8988T (cell line): ENCODE measurements around the gene POR.
A peak's percentile ranks its signal among the peaks of the same experiment; 100 is the strongest.

Experiments used
- DNase-seq: peaks from one replicate; pipeline ENCODE4 v3.0.0; 2011

Gene POR

GRCh38 chr7:75980430-75981202 is 65.7 kb downstream of the POR start:
- DNase-seq: no peak

DNA sequence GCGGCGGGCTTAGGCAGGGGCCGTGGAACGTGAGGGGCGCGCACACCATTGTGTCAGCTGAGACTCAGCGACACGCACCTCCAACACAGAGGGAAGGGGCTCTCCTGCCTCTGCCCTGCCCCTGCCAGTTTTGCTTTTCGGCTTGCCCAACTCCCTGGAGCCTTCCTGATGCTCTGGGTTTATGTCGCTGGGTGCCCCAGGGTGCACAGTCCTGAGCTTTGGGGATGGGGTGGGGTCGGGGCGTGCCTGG is 66.2 kb downstream of the POR start:
- DNase-seq: no peak

DNA sequence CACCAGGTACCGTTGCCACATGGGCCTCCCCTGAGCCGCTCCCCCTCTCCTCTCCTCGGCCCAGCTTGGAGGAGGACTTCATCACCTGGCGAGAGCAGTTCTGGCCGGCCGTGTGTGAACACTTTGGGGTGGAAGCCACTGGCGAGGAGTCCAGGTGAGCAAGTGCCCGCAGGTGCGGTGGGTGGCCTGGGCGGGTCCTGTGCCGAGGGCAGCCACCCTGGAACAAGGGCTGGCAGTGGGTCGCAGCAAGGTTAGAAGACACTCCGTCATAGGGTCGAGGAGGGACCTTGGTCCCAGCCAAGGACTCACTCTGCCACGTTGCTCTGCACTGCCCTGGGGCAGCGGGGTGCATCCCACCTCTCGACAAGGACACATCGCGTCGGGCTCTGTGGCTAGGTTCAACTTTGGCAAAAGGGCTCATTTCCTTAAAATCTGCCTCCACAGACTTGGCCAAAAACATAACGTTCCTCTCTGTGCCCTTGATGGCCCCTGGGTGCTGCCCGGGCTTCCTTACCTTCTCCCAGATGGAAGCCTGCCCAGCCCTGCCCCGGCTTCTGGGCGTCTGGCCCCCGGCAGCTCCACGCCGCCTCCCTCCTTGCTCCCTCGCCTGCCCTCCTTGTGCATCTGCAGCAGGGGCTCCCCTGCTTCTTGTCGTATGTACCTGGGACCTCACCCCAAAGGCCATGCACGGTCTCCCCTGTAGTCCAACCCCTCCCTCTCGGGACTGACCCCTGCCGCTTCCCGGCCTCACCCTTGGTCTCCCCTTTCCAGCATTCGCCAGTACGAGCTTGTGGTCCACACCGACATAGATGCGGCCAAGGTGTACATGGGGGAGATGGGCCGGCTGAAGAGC is 66.7 kb downstream of the POR start:
- no peak for DNase-seq

- DNase-seq: no peak
Measured at GRCh38 chr7:75982306-75983064, 67.5 kb downstream of the POR start.

DNA sequence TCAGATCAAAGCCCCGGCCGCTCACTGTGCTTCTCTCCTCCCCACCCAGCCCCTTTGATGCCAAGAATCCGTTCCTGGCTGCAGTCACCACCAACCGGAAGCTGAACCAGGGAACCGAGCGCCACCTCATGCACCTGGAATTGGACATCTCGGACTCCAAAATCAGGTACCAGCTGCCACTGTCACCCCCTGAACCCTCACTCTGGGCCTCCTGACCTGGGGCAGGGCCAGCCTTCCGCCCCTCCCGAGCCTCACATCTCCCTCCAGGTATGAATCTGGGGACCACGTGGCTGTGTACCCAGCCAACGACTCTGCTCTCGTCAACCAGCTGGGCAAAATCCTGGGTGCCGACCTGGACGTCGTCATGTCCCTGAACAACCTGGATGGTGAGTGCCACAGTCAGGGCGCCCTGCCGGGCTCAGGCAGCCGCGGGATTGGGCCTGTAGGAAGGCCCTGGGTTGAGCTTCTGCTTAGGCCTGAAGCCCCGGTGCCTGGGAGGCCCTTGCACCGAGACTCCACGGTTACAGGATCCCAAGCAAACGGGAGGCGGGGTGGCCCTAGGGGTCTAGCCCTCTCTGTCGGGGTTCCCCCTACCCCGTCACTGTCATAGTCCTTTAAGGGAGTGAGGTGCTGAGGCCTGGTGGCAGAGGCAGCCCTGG is 68.6 kb downstream of the POR start:
- DNase-seq: no peak

GRCh38 chr7:75984130-75985008 is 69.4 kb downstream of the POR start:
- DNase-seq: no peak

DNA sequence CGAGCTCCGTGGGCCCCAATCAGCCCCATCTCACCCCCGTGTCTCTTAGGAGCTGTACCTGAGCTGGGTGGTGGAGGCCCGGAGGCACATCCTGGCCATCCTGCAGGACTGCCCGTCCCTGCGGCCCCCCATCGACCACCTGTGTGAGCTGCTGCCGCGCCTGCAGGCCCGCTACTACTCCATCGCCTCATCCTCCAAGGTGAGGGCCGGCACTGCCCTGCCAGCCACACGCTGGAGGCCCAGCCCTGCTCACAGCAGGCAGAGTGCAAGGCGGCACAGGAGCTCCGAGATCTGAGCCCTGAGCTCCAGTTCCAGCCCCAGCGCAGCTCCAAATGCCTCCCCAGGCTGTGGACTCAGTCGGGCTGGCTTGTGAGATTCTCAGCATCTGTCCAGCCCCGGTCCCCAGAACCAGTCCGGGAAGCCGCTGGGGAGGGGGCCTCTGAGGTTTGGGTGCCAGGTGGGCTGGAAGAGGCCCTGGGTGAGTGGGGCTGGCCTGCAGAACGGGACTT is 70.1 kb downstream of the POR start:
- no peak for DNase-seq

- DNase-seq: no peak
Measured at GRCh38 chr7:75985518-75986146, 70.7 kb downstream of the POR start.

DNA sequence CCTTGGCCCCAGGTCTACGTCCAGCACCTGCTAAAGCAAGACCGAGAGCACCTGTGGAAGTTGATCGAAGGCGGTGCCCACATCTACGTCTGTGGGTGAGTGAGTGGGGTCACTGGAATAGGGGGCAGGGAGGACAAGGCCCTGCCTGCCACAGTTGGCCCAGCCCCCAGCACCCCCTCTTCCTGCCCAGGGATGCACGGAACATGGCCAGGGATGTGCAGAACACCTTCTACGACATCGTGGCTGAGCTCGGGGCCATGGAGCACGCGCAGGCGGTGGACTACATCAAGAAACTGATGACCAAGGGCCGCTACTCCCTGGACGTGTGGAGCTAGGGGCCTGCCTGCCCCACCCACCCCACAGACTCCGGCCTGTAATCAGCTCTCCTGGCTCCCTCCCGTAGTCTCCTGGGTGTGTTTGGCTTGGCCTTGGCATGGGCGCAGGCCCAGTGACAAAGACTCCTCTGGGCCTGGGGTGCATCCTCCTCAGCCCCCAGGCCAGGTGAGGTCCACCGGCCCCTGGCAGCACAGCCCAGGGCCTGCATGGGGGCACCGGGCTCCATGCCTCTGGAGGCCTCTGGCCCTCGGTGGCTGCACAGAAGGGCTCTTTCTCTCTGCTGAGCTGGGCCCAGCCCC is 71.3 kb downstream of the POR start:
- no peak for DNase-seq

DNA sequence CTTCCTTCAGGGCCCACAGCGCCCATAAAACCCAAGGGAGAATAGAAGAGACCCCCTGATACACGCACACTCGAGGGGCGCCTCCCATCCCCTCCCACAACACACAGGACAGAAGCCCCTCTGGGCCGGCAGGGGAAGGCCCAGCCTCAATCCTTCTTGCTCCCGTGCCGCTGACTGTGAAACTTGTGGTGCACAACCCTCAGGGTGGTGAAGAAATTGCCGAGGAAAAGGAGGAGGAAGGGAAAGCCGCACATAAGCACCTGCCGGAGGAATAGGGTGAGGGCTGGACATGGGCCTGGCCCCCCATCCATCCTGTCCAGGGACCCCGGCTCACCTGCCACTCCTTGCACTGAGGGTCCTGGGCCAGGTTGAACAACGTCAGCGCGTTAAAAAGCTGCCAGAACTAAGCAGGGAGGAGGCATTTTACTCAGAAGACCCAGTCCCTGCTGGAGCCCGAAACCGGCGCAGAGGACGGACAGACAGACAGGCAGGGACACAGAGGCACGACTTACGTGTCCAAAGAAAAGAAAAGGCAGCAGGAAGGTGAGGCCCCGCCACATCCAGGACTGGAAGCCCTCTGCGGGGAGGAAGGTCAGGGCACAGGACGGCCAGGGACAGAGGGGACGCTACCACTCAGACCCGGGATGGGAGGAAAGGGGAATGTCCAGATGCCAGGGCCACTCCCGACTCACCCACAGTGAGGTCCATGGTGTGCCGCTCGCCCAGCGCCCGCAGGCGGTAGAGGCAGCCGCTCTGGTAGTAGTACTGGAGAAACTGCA is 72.3 kb downstream of the POR start:
- no peak for DNase-seq

- DNase-seq: no peak
Measured at GRCh38 chr7:75987805-75988567, 73.0 kb downstream of the POR start.

DNA sequence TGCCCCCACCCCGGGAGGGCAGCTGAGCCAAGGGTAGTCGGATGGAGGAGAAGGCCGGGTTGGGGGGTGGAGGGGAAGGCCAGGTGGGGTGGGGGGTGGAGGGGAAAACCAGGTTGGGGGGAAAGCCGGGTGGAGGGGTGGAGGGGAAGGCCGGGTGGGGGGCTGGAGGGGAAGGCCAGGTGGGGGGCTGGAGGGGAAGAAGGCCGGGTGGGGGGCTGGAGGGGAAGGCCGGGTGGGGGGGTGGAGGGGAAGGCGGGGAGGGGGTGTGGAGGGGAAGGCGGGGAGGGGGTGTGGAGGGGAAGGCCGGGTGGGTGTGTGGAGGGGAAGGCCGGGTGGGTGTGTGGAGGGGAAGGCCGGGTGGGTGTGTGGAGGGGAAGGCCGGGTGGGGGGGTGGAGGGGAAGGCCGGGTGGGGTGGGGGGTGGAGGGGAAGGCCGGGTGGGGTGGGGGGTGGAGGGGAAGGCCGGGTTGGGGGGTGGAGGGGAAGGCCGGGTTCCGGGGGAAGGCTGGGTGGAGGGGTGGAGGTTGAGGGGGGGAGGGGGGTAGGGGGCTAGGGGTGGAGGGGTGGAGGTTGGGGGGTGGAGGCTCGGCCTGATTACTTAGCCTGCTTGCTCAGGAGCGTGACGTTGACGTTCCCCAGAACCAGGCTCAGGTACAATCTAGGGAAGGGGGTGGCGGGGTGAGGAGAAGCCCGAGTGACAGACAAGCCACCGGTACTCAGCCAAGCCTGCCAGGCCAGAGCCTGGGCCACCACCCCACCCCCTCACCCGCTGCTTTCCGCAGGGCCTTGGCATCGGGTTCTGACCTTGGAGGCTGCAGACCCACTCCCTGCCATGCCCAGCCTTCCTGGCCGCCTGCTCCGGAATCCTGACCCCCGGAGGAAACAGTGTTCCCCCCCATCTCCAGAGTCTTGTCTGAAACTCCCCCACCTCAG is 73.9 kb downstream of the POR start:
- DNase-seq: no peak

DNA sequence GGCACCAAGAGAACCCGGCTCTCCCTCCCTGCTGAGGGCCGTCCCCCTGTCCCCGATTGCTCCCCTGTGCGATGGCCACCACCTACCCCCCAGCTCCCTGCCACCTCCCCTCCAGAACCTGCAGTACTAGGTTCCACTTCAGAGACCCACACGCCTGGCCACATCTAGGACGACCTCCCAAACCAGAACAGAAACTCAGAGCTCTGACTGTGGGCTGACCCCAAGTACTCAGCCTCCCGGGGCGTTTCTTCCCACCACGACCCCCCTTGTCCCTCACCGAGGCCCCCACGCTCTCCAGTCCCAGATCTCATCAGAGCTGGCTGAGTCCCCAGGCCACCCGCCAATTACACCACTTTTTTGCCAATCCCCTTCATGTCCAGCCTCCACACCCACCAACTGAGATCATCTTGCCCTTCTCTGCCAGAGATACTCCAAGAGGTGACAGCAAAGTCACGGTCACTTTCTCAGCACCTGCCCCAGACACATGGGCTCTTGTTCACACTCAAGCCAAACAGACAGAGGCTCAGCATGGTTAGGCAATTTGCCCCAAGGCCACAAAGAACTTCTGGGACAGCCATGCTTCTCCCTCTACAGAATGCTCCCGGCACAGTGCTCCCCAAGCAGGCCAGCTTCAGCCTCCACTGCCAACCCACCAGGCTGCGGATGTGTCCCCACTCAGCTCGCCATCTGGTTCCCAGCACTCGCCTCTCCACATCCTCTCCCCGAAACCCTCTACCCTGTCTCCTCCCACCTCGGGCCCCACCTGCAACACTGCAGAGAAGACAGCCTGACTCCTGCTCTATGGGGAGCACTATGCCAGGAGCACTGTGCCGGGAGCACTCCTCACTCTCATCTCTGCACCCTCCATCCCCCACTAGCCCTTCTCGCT is 74.8 kb downstream of the POR start:
- DNase-seq: no peak

DNA sequence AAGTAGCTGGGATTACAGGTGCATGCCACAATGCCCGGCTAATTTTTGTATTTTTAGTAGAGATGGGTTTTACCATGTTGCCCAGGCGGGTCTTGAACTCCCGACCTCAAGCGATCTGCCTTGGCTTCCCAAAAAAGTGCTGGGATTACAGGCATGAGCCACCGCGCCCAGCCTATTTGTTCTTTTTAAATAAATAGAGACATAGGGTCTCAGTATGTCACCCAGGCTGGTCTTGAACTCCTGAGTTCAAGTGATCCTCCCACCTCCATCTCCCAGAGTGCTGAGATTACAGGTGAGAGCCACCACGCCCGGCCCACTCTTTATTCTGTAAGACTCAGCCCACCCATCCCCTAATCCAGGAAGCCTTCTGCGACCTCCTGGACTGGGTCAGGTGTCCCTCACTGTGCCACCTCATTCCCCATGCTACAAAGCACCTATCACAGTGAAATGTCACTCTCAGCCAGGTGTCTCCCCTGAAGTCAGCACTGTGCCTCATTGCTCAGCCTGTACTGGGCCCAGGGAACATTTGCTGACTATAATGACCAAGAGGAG is 76.7 kb downstream of the POR start:
- DNase-seq: no peak

DNA sequence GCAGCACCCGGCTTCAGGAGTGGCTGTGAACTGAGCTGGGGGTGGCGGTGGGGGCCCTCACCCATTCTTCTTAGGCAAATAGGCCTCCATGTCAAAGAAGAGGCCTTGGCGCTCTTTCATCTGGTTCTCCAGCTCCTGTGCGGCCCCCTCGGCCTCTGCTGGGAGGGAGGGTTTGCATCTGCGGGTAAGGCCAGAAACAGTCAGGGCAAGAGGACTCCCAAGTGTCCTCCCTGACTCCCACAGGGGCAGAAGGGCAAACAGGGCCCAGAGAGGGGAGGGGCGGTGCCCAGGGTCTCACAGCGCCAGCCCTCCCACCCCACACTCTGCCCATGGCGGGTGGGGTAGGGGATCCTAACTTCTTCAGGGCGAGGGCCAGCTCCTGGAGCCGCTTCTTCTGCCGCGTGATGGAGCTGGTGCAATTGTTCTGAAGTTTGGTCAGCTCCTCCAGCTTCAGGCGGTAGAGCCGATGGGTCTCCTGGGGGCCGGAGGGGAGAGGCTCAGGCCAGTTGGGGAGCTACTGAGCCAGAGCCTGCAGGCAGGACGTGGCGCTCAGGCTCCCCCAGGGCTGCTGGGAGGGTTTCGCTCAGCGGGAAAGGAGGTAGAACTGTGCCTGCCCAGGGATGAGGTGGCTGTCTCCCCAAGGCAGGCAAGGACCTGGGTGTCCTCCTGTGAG is 77.3 kb downstream of the POR start:
- DNase-seq: no peak

DNA sequence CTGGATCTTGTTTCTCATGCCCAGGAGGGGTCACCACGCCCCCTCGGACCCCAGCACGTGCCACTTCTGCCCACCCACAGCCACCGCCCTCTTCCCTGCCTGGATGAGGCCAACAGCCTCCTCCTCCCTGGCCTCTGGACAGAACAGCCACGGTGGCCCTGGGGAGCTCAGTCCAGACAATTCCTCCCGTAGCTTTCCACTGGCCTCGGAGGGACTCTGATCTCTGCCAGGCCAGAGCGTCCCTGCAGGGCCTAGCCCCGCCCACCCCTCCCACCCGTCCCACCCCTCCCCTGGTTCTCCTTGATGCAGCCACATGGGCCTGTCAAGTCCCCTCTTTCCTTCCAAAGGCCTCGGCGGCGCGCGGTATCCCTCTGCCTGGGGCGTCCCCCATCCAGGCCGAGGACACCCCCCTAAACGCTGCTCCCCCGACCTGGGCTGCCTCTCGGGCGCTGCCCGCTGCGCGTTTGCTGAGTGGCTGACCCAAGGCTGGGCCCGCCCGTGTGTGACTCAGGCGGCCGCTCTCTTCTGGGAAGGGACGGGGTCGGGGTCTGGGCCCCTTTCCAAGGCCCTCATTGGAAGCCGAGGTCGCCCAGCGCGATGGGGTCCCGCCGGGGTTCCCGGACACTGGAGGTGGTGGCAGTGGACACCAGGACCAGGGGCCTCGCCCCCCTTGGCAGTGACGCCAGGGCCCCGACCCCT is 78.9 kb downstream of the POR start:
- peak; percentile 79 for DNase-seq
